Activated CD4-positive, alpha-beta memory T cell treated with anti-CD3 and anti-CD28 coated beads, Interleukin-2, amount 10 ng/mL, durations not matched to agents 7 days and 5 days (primary cell): ENCODE measurements around the gene ACOT7. TPM values are rescaled to one million over a fixed set of nuclear protein-coding genes. Genes with fewer than 3 reads are reported as not detected.

ENCODE experiments used
- CTCF ChIA-PET: fragments of 350-600 bp; sonication (Branson Sonifier 250); formaldehyde crosslinking; loops from one replicate; lab custom pipeline; 2021; ENCODE audit warnings: antibody characterized with exemption, inconsistent platforms; lab: Charles Lee
- POLR2A ChIA-PET: fragments of 350-600 bp; sonication (Branson Sonifier 250); formaldehyde crosslinking; loops from one replicate; lab custom pipeline; 2021; ENCODE audit warnings: antibody characterized with exemption; lab: Charles Lee
- DNase-seq: peaks from one replicate; pipeline ENCODE4 v3.0.0-alpha.2; 2020
- H3K27ac Mint-ChIP-seq: one replicate; pipeline ENCODE4 v1.8.0; 2021; ENCODE audit warnings: mild to moderate bottlenecking, mixed read lengths
- H3K27me3 Mint-ChIP-seq: one replicate; pipeline ENCODE4 v1.8.0; 2021; ENCODE audit warnings: mixed read lengths
- H3K36me3 Mint-ChIP-seq: one replicate; pipeline ENCODE4 v1.8.0; 2021; ENCODE audit warnings: low read depth, mixed read lengths
- H3K4me1 Mint-ChIP-seq: one replicate; pipeline ENCODE4 v1.8.0; 2021; ENCODE audit warnings: mixed read lengths
- H3K4me3 Mint-ChIP-seq: one replicate; pipeline ENCODE4 v1.8.0; 2021; ENCODE audit warnings: mild to moderate bottlenecking, mixed read lengths
- H3K9me3 Mint-ChIP-seq: one replicate; pipeline ENCODE4 v1.8.0; 2021; ENCODE audit warnings: mixed read lengths
- total RNA-seq, 2 experiments: library from RNA; stranded (reverse); gene quantifications; one replicate each; pipeline ENCODE4 v1.2.3, GENCODE V29; 2021

The ACOT7 gene
- total RNA-seq, 2 experiments from 2014 or later, result 56.8 to 58.6 TPM

GRCh38 chr1:6329396-6329795, 64.2 kb downstream of the ACOT7 start:
- POLR2A ChIA-PET, result no interaction called here
- Mint-ChIP-seq H3K27me3 (no peaks in the 10 kb centered on the region), H3K9me3 (no peaks in the 10 kb centered on the region), H3K4me1 (no peaks in the 10 kb centered on the region), H3K36me3 (peaks cover 5% of the 10 kb centered on the region), H3K27ac (no peak overlapping the region), H3K4me3 (no peak overlapping the region)
- CTCF ChIA-PET, result no interaction called here
- DNase-seq, result no peak

- POLR2A ChIA-PET, result no interaction called here
Observed at GRCh38 chr1:6328696-6329095, 64.9 kb downstream of the ACOT7 start.

GRCh38 chr1:6328091-6328490, 65.5 kb downstream of the ACOT7 start:
- Mint-ChIP-seq H3K4me3 (no peak overlapping the region), H3K36me3 (peaks cover 5% of the 10 kb centered on the region), H3K9me3 (no peaks in the 10 kb centered on the region), H3K4me1 (no peaks in the 10 kb centered on the region), H3K27ac (no peak overlapping the region), H3K27me3 (no peaks in the 10 kb centered on the region)
- POLR2A ChIA-PET, result no interaction called here
- DNase-seq, result no peak
- CTCF ChIA-PET, result no interaction called here

More at GRCh38 chr1:6328696-6329095, 64.9 kb downstream of the ACOT7 start:
- Mint-ChIP-seq H3K4me1 (no peaks in the 10 kb centered on the region), H3K36me3 (peaks cover 5% of the 10 kb centered on the region), H3K27me3 (no peaks in the 10 kb centered on the region), H3K9me3 (no peaks in the 10 kb centered on the region), H3K27ac (no peak overlapping the region), H3K4me3 (no peak overlapping the region)
- CTCF ChIA-PET, result no interaction called here
- no peak for DNase-seq

- H3K27ac Mint-ChIP-seq, result no peak overlapping the region
- no peak overlapping the region for H3K4me3 Mint-ChIP-seq
- no peak for DNase-seq
Observed at GRCh38 chr1:6325482-6325881, 68.1 kb downstream of the ACOT7 start.

GRCh38 chr1:6322161-6322560, 71.4 kb downstream of the ACOT7 start:
- no peak overlapping the region for H3K4me3 Mint-ChIP-seq
- no peak overlapping the region for H3K27ac Mint-ChIP-seq
- no peaks in the 10 kb centered on the region for H3K9me3 Mint-ChIP-seq
- no peaks in the 10 kb centered on the region for H3K27me3 Mint-ChIP-seq
- H3K4me1 Mint-ChIP-seq, result no peaks in the 10 kb centered on the region
- H3K36me3 Mint-ChIP-seq, result peaks cover 5% of the 10 kb centered on the region
- CTCF ChIA-PET, result no interaction called here
- POLR2A ChIA-PET, result no interaction called here
- DNase-seq, result no peak

More at GRCh38 chr1:6325482-6325881, 68.1 kb downstream of the ACOT7 start:
- H3K27me3 Mint-ChIP-seq, result no peaks in the 10 kb centered on the region
- no peaks in the 10 kb centered on the region for H3K4me1 Mint-ChIP-seq
- POLR2A ChIA-PET, result no interaction called here
- H3K36me3 Mint-ChIP-seq, result peaks cover 5% of the 10 kb centered on the region
- CTCF ChIA-PET, result no interaction called here
- no peaks in the 10 kb centered on the region for H3K9me3 Mint-ChIP-seq

GRCh38 chr1:6321205-6321604, 72.4 kb downstream of the ACOT7 start:
- DNase-seq, result no peak
- Mint-ChIP-seq H3K9me3 (no peaks in the 10 kb centered on the region), H3K4me3 (no peak overlapping the region), H3K27me3 (no peaks in the 10 kb centered on the region), H3K27ac (no peak overlapping the region), H3K4me1 (no peaks in the 10 kb centered on the region), H3K36me3 (peaks cover 6% of the 10 kb centered on the region)
- ChIA-PET POLR2A (no interaction called here), CTCF (no interaction called here)

- Mint-ChIP-seq H3K27ac (no peak overlapping the region), H3K36me3 (peaks cover 2% of the 10 kb centered on the region), H3K4me1 (no peaks in the 10 kb centered on the region), H3K4me3 (no peak overlapping the region), H3K27me3 (no peaks in the 10 kb centered on the region), H3K9me3 (no peaks in the 10 kb centered on the region)
- DNase-seq, result no peak
- ChIA-PET CTCF (interaction anchor here (0.7 to 1.1 kb wide), 3 partner anchors 31 to 962 kb away, joined by 3 read pairs; no protein-coding TSS in a partner anchor), POLR2A (no interaction called here)
Observed at GRCh38 chr1:6317098-6317760, 76.3 kb downstream of the ACOT7 start.

GRCh38 chr1:6316240-6317097, 77.1 kb downstream of the ACOT7 start:
- CTCF ChIA-PET, result interaction anchor here (0.8 to 1.1 kb wide), 2 partner anchors 32 to 70 kb away, joined by 3 read pairs; no protein-coding TSS in a partner anchor
- Mint-ChIP-seq H3K4me3 (no peak overlapping the region), H3K27ac (no peak overlapping the region), H3K27me3 (no peaks in the 10 kb centered on the region), H3K9me3 (no peaks in the 10 kb centered on the region), H3K36me3 (peaks cover 2% of the 10 kb centered on the region), H3K4me1 (no peaks in the 10 kb centered on the region)
- no peak for DNase-seq
- POLR2A ChIA-PET, result no interaction called here

GRCh38 chr1:6314503-6314902, 79.1 kb downstream of the ACOT7 start:
- Mint-ChIP-seq H3K27me3 (no peaks in the 10 kb centered on the region), H3K9me3 (no peaks in the 10 kb centered on the region), H3K27ac (no peak overlapping the region), H3K4me1 (no peaks in the 10 kb centered on the region), H3K4me3 (no peak overlapping the region), H3K36me3 (peaks cover 3% of the 10 kb centered on the region)
- CTCF ChIA-PET, result no interaction called here
- POLR2A ChIA-PET, result no interaction called here
- DNase-seq, result no peak

GRCh38 chr1:6313393-6314200, 80.0 kb downstream of the ACOT7 start:
- ChIA-PET POLR2A (no interaction called here), CTCF (no interaction called here)
- DNase-seq, result no peak
- Mint-ChIP-seq H3K9me3 (no peaks in the 10 kb centered on the region), H3K4me1 (no peaks in the 10 kb centered on the region), H3K36me3 (peaks cover 6% of the 10 kb centered on the region), H3K4me3 (no peak overlapping the region), H3K27ac (no peak overlapping the region), H3K27me3 (no peaks in the 10 kb centered on the region)

GRCh38 chr1:6310116-6310848, 83.3 kb downstream of the ACOT7 start:
- POLR2A ChIA-PET, result no interaction called here
- Mint-ChIP-seq H3K9me3 (no peaks in the 10 kb centered on the region), H3K27ac (no peak overlapping the region), H3K27me3 (no peaks in the 10 kb centered on the region), H3K4me3 (no peak overlapping the region), H3K36me3 (peaks cover 26% of the 10 kb centered on the region), H3K4me1 (no peaks in the 10 kb centered on the region)
- no peak for DNase-seq
- CTCF ChIA-PET, result no interaction called here

GRCh38 chr1:6309564-6309963, 84.0 kb downstream of the ACOT7 start:
- H3K36me3 Mint-ChIP-seq, result peaks cover 26% of the 10 kb centered on the region
- ChIA-PET CTCF (no interaction called here), POLR2A (no interaction called here)
- no peaks in the 10 kb centered on the region for H3K27me3 Mint-ChIP-seq
- no peak overlapping the region for H3K27ac Mint-ChIP-seq
- H3K9me3 Mint-ChIP-seq, result no peaks in the 10 kb centered on the region
- no peak for DNase-seq
- H3K4me1 Mint-ChIP-seq, result no peaks in the 10 kb centered on the region
- H3K4me3 Mint-ChIP-seq, result no peak overlapping the region
